ENCODE results near the gene EDEM2. TPM values are rescaled to one million over a fixed set of nuclear protein-coding genes. Genes with fewer than 3 reads are reported as not detected.
"Not testable (repeated sequence)": the region's sequence is repeated elsewhere in the genome, so short reads cannot be mapped to it uniquely, and the experiment has no call there.

Gene EDEM2
- total RNA-seq, 1 donor from 2014 or later: 10.8 TPM

GRCh38 chr20:35116258-35116657 is 30.9 kb downstream of the EDEM2 start:
- H3K4me1 Mint-ChIP-seq (ENCODE audit: low read depth, unreplicated experiment): no peaks in the 10 kb centered on the region
- no peaks in the 10 kb centered on the region for H3K27me3 Mint-ChIP-seq (ENCODE audit: unreplicated experiment)
- peaks cover 5% of the 10 kb centered on the region for H3K36me3 Mint-ChIP-seq (ENCODE audit: unreplicated experiment)
- no peak for DNase-seq
- no peak overlapping the region for H3K27ac Mint-ChIP-seq (ENCODE audit: unreplicated experiment)
- H3K4me3 Mint-ChIP-seq (ENCODE audit: unreplicated experiment): no peak overlapping the region
- H3K9me3 Mint-ChIP-seq (ENCODE audit: unreplicated experiment): peaks cover 2% of the 10 kb centered on the region
- no peak for TF ChIP-seq CTCF (IDR thresholded peaks at IDR 0.05; ENCODE audit: partially characterized antibody, unreplicated experiment)

GRCh38 chr20:35115606-35116005 is 31.5 kb downstream of the EDEM2 start:
- TF ChIP-seq CTCF (IDR thresholded peaks at IDR 0.05; ENCODE audit: partially characterized antibody, unreplicated experiment): no peak
- Mint-ChIP-seq H3K4me1 (ENCODE audit: low read depth, unreplicated experiment) (no peaks in the 10 kb centered on the region), H3K36me3 (ENCODE audit: unreplicated experiment) (peaks cover 5% of the 10 kb centered on the region), H3K9me3 (ENCODE audit: unreplicated experiment) (peaks cover 2% of the 10 kb centered on the region), H3K4me3 (ENCODE audit: unreplicated experiment) (no peak overlapping the region), H3K27me3 (ENCODE audit: unreplicated experiment) (no peaks in the 10 kb centered on the region), H3K27ac (ENCODE audit: unreplicated experiment) (no peak overlapping the region)
- DNase-seq: no peak

- not testable (repeated sequence) for DNase-seq; H3K4me3 Mint-ChIP-seq (ENCODE audit: unreplicated experiment); H3K27me3 Mint-ChIP-seq (ENCODE audit: unreplicated experiment); H3K36me3 Mint-ChIP-seq (ENCODE audit: unreplicated experiment); H3K4me1 Mint-ChIP-seq (ENCODE audit: low read depth, unreplicated experiment); H3K9me3 Mint-ChIP-seq (ENCODE audit: unreplicated experiment); H3K27ac Mint-ChIP-seq (ENCODE audit: unreplicated experiment)
These were observed 34.9 kb downstream of the EDEM2 start for GRCh38 chr20:35112276-35112675.

GRCh38 chr20:35111141-35111888 is 35.8 kb downstream of the EDEM2 start:
- Mint-ChIP-seq H3K4me1 (ENCODE audit: low read depth, unreplicated experiment) (no peaks in the 10 kb centered on the region), H3K36me3 (ENCODE audit: unreplicated experiment) (no peaks in the 10 kb centered on the region), H3K27me3 (ENCODE audit: unreplicated experiment) (no peaks in the 10 kb centered on the region), H3K9me3 (ENCODE audit: unreplicated experiment) (peaks cover under 1% of the 10 kb centered on the region), H3K27ac (ENCODE audit: unreplicated experiment) (no peak overlapping the region), H3K4me3 (ENCODE audit: unreplicated experiment) (no peak overlapping the region)
- DNase-seq: no peak
- no peak for TF ChIP-seq CTCF (IDR thresholded peaks at IDR 0.05; ENCODE audit: partially characterized antibody, unreplicated experiment)

- Mint-ChIP-seq H3K27ac (ENCODE audit: unreplicated experiment) (no peak overlapping the region), H3K9me3 (ENCODE audit: unreplicated experiment) (no peaks in the 10 kb centered on the region)
- no peak for TF ChIP-seq CTCF (IDR thresholded peaks at IDR 0.05; ENCODE audit: partially characterized antibody, unreplicated experiment)
These were observed 38.2 kb downstream of the EDEM2 start for GRCh38 chr20:35108921-35109320.

More at GRCh38 chr20:35108921-35109320, 38.2 kb downstream of the EDEM2 start:
- H3K4me1 Mint-ChIP-seq (ENCODE audit: low read depth, unreplicated experiment): no peaks in the 10 kb centered on the region
- H3K4me3 Mint-ChIP-seq (ENCODE audit: unreplicated experiment): no peak overlapping the region
- DNase-seq: no peak
- no peaks in the 10 kb centered on the region for H3K27me3 Mint-ChIP-seq (ENCODE audit: unreplicated experiment)
- H3K36me3 Mint-ChIP-seq (ENCODE audit: unreplicated experiment): no peaks in the 10 kb centered on the region

All from glutamatergic neuron (in vitro differentiated cells).